Umbilical cord (tissue), 2 donors: ENCODE measurements around the gene MORC1. TPM values are rescaled to one million over a fixed set of nuclear protein-coding genes. Genes with fewer than 3 reads are reported as not detected.
A peak's percentile ranks its signal among the peaks of the same experiment; 100 is the strongest.

Source experiments
- DNase-seq: peaks from one replicate; pipeline ENCODE4 v3.0.0-alpha.2; 2015; ENCODE audit warnings: low spot score
- total RNA-seq: library from RNA; depleted of rRNA; stranded (reverse); fragments of >200 nt; gene quantifications from one replicate; pipeline ENCODE4 v1.2.3, GENCODE V29; 2014; ENCODE audit warnings: low replicate concordance; ENCODE audit not compliant: insufficient read depth

The MORC1 gene
- total RNA-seq, 1 donor from 2014 or later = 2.4 TPM

DNA sequence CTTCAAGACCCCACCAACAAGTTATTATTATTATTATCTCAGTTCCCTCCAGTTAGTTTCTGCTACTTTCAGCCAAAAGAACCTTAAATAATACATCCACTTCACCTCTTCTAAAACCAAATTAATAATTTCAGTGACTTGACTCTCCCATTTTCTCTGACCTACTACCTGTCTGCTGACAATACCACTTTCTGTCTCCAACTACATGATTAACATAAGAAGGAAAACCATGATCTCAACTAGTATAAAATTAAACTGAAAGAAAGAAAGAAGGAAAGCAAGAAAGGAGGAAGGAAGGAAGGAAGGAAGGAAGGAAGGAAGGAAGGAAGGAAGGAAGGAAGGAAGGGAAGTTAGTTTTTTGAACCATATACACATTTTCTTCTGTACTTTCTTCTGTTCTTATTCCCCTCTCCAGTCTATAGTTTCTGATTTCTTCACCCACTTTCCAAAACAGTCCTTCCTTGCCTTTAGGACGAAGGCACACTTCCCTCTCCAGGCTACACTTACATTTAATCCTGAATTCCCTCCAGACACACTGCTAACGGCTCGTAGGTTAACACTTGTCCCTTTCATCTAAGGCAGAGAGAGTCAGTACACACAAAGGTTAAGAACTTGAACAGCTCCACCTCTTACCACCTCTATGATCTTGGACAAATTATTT lies 84.8 kb downstream of the MORC1 start:
- DNase-seq = no peak

DNA sequence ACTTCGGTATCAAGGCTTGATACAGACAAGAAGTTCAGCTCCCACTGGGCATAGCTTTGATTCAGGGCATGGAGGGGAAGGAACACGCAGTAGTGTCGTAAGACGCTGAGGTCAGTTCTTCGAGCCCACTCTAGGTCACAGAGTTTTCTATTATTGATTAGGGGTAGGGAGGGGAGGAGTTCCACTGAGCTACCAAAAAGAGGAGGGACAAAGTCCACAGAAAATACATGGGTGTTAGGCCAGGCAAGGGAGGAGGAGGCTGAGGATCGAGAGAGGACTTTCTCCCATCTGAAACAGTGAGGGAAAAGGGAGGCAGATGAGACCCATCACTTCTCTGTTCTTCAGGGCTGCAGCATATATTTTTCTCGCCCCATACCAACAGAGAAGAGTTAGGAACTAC lies 89.2 kb downstream of the MORC1 start:
- no peak for DNase-seq

DNA sequence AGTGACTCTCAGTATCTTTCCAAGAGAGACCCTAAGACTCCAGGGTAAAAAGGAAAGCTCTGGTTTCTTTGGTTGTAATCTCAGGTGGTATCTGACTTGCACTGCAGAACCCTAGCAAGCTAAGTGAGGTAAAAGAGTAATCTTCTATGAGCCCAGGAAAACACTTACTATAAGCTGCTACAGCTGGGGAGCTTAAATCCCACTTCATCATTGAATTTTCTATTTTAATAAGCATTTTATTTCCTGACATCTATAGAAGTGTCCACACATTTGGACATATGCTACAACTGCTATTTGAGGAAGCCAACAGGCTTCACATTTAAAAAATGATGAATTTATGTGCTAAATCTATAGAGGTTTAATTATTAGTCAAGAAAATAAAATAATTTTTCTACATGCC lies 91.1 kb downstream of the MORC1 start:
- DNase-seq = no peak

DNA sequence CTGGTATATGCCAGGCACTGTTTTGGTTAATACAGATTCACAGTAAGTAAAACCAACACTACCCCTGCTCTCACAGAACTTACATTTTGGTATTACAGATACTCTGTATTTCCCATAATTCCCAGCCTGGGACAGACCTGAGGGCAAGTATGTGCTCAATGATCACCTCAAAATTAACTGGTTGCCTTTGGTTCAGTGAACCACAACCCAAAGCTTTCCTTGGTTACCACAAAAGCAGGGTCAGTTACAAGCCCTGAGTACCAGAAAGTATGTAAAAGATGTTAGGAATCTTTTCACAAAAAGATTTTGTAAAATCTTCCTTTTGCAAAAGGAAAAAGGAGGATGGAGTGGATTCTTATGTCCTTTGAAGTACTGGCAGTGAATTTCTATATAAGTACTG lies 92.0 kb downstream of the MORC1 start:
- no peak for DNase-seq

DNA sequence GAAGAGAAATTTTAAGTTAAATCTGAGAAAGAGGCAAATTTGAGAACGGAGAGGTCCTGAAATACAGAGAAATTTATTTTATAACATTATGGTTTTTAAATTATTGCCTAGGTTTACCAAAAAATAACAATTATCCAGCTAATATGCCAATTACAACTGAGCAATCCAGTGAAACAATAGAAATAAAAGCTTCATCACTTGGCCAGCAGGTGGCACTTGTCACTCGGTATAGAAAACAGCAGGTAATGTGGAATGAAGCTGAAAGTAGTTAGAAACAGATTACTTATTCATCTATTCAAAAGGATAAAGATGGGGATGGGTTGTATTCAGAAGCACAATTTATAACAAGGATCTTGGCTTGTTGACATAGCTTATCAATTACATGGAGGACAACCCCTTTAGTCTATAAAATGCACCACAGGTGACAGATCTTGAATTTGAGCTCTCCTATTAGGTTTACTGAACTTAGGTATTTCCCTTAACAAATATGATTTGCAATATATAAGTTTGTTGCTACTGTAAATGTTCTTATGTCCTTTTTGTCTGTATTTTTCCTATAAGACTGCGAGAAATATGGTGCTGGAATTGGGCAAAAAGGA lies 94.2 kb downstream of the MORC1 start:
- DNase-seq = peak; percentile 46

DNA sequence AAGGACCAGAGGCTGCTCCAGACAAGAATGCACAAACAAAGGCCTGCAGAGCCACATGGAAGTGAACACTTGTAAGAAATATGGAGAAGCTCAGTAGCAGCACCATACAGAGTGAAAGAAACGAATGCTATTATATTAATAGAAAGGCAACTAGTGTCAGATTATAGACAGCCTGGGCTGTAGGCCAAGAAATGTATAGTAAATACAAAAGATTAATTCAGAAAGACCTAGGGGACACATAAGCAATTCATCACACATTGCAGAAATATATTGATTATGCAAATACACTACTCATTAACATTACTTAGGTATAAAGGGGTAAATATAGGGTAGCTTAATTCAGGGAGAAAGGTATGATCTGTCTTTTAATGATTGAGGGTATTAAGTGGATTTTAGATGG lies 94.8 kb downstream of the MORC1 start:
- no peak for DNase-seq

DNA sequence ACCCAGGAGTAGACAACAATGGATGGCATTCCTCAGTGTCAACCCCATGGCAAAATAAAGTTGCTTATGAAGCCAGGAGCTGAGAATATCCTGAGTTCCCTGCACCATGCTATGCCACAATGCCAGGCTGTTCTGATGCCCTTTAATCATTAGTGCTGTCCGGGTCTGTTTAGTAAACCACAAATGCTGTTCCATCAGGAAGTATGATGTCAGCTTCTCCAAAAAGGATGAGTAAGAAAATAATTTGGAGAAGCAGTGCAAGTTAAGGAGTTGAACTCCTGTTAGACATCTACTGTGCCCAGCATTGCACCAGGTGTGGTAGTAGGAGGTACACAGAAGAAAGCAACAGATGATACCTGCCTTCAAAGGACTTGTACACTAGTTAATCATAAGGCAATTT lies 96.4 kb downstream of the MORC1 start:
- no peak for DNase-seq

DNA sequence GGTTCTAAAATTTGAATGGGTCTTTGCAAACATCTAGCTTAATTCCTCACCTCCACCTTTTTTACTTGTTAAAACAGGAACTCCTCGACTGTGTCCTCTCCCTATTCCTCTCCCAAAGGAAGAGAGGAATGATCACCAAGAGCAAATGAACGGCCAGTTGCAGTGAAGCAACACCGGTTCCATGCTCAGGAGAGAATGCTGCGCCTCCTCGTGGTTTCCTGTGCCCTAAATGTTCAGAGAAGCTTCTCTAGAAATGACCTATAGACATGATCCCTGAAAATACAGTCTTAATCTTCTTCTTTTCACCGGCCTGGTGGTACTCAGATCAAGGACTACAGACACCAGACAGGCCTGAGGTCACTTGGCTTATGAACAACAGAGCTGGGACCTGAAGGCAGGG lies 99.1 kb downstream of the MORC1 start:
- DNase-seq = no peak

DNA sequence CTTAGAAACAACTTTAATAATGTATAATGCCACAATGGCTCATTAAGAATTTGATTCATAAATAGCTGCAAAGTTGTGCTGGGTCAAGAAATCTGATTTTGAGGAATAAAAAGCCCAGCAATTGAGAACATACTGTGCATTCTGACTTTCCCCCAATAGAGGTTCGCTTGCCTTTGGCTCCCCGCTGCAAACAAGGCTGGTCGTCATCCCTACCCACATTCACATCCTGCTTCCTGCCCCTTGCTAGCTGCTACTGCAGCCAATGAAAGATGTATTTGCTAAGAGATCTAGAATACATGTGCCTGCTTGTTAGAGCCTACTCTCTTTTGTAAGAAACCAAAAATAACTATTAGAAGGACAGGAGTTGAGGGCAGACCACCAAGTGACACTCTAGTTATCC lies 112.5 kb downstream of the MORC1 start:
- DNase-seq = no peak

DNA sequence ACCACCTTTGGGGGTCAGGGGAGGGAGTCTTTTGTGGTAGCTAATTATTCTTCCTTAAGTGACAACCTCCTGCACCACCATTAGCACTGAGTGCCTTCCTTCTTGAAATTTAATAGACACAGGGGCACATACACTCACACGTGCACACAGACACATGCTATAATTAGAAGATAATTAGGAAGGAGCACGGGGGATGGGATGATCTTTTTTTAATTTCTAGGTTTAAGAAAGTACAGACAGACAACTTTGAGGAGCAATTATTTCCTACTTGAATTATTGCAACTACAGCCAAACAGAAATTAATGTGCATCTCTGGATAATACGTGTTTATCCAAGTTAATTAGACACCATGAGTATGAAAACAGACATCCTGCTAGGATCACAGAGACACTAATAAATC lies 119.5 kb downstream of the MORC1 start:
- DNase-seq = no peak

DNA sequence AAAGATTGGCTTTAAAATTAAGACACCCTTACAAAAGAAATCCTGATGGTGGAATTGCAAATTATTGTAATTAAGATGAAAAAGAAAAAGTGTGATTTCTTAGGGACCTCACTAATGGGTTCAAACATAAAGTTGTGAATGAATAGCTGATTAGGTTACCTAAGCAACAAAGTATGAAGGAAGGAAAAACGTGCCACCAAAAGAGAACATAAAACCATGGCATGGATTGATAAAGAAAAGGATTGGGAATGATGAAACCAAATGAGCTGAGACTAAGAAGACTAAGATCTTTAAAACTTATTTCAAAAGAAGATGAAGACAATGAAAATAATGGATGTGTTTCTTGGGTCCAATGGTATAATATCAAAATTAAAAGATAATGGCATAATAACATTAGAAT lies 132.1 kb downstream of the MORC1 start:
- DNase-seq = no peak

DNA sequence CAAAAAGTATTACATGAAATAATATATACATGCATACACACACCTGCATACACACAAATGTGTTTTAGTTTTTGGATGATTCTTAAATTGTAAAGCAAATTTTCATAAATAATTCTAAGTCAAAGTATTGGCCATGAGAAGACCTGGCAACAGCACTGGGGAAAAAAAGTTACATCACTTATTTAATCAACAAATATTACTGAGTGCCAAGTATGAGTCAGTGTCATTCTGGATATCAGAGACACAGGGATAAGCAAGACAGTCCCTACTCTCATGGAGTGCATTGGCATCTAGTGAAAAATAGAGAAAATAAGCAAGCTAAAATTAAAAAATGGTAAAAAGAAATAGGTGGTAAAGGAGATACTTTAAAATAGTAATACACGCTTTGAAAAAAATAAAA lies 134.9 kb downstream of the MORC1 start:
- DNase-seq = no peak

DNA sequence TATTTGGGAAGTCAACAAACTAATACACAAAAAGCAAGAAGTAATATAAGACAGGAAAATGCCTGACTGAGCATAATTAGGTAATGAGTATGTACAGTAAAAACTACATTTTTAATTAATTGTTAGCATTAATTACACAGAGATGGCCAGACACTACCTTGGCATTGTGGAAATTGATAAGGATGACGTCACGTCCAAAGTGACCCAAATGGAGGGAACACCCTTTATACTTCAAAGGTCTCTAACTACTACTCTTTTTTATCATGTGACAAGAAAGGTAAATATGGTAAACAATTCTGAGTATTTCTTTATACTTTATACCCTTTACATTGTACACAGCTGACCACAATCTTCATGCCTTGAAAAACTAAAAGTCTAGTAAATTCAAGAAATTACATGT lies 141.9 kb downstream of the MORC1 start:
- no peak for DNase-seq

DNA sequence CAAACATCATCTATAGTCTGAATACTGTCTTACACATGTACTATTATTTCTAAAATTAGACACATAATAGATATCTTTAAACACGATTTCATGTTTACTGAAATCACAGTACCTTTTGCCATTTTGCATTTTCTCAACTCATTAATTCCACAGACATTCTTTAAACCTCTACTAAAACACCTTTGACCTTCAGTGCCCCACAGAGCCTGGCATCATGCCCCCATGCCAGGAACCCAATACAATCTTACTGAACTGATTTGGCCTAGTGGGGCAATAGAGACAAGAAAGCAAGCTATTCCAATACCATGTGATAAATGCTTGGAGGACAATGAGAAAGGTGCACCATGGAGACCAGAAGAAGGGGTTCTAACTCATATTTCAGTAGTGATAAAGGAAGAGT lies 144.9 kb downstream of the MORC1 start:
- no peak for DNase-seq

DNA sequence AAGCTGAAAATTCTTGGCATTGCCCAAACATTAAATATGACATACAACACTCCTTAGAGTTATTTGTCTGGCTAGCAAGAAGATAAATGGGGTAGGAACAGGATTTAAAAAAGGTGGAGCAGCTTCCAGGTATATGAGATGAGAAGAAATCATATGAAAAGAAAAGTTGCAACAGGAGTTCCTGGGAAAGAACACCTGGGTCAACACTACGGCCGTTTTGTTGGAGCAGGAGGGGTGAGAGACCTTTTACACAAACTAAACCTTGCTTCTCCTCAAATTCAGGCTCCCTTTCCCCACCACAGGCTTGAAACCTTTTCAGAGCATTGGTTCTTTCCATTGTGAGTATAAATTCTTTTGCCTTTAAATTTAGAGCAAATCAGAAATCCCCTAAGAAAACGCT lies 145.5 kb downstream of the MORC1 start:
- DNase-seq = no peak

DNA sequence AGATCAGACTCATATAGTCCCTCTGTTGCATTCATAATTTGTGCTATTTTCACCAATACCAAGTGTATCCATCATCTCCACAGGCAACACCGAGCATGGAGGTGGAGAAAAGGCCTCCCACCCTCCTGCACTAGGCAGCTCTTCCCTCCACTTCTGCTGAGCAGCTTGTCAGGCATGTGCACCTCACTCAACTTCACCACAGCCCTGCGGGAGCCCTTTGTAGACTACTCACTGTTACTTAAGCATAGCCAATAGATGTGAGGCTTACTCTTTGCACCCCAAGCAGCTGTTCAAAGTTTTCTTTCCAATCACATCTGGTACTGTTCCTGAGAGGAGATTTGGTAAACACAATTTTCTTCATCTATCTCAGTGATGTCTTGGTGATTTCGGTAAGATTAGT lies 147.4 kb downstream of the MORC1 start:
- DNase-seq = no peak

DNA sequence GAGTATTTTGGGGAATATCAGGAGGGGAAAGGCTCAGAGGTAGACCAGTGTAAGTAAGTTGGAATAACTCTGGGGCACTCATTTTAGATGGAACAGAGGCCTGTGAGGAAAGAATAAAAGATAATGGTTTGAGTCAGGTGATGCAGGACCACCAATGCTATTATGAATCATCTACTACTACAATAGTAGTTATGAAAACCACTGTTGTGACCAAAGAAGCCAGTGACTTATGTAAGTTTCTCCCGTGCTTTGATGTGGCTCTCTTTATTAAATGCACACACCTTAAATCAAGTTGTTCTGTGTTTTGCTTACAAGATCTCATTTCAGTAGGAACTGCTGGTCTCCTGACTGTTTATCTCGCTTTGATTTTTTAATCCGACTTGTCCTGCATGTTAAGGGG lies 151.2 kb downstream of the MORC1 start:
- no peak for DNase-seq

DNA sequence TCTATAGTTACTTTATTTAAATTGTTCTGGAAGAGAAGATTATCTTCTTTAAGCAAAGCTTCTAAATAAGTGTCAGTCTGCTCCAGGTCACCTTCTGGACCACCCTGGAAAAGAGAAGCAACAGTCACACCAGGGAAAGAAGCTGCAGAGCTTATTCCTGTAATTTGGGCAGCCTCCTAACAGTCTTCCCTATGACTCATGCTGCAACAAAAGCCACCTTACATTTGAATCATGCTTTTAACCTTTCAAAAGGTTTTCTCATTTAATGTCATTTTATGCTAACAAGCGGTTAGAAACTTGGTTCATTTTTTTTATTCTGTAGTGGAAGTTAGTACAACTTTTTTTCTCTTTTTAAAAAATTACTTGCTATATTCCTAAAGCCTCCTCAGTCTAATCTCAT lies 158.9 kb downstream of the MORC1 start:
- DNase-seq = no peak

DNA sequence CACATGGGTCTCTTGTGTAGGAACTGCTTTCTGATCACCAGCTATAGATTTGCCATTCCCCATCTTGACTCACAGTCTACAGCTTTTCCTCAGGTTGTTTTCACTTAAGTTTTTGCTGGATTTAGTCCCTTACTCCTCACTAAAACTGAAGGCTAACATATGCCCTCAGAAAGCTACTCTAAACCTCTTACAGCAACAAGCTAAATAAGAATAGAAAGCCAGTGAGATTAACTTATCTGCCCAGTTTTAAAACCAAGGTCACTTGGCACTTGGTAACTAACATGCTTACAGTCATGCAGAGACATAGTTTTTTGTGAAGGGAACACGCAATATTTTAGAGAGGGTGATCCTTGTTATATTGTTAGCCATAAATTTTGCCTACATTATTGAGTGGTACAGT lies 164.2 kb downstream of the MORC1 start, which contains the start of gene GUCA1C:
Gene GUCA1C (minus strand): TSS at position 180 of the 400 bp plus-strand sequence. CDS start 117 bp downstream, at position 63.
- DNase-seq = no peak

DNA sequence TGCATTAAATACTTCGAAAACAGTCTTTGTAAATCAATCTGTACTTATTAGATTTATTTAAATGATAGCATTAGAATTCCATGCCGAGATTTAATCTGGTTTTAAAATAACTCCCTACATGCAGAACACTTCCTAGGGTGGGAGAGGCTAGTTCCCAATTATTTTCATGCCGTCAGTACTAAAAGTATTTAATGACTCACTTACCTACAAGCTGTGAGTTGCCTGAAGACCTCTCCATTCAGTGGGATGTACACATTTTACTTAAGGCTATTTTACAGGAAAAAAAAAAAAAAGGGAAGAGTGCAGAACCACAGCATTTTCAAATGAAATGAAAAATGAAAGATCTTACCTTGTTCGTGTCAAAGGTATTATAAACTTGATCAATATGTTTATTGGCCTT lies 164.7 kb downstream of the MORC1 start:
- no peak for DNase-seq

DNA sequence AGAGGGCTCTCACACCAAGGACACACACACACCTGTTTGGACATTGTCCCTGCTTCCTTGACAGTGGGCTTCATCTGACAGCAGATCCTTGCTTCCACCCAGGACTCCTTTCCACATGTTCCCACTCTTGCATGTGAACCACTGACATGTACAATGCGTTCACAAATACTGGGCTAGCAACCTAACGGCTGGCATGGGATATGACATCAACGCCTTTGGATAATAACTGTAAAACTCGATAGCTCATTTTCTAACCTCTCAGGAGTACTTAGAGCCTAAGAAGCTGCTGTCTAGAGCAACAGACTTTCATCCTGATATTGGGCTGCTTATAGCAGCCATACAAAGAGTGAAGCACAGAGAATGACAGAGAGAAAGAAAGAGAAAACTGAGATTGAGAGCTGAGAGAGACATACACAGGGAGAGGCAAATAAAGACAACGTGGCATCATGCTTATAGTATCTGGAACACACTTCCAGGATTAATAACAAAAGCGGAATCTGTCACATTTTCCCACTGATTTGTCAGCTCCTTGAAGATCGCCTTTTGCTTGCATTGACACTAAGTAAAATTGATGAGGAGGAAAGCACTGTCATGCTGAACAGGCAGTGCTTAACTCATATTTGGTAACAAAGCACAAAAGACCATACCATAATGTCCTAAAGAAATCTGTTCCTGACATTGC lies 166.0 kb downstream of the MORC1 start:
- DNase-seq = no peak

DNA sequence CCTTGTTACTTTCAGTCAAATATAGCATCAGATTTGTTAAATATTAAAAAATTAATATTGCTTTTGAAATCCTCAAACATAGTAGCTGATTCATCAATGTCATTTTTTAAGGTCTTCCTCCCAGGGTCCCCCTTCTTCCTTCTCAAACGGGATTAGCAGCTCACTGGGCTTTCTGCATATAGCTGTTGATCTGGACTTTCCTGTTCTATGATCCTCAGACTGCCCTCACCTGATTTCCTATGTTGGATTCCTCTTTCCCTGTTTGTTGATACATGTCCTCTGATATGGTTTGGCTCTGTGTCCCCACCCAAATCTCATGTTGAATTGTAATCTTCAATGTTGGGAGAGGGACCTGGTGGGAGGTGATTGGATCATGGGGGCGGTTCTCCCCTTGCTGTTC lies 170.1 kb downstream of the MORC1 start:
- no peak for DNase-seq
